Measurements from ENCODE around the gene DNM2. TPM values are rescaled to one million over a fixed set of nuclear protein-coding genes. Genes with fewer than 3 reads are reported as not detected.

DNM2 gene
- total and polyA plus RNA-seq, 3 donors from 2014 or later: 166 to 274 (median 226) TPM

- no peaks in the 10 kb centered on the region for H3K9me3 ChIP-seq
- intact Hi-C loops (cut with DNase I; ENCODE audit: low total_unique reads): no loop called here
- no peaks in the 10 kb centered on the region for H3K4me1 ChIP-seq
- no peak for DNase-seq
- WGBS, 2 donors: 96 to 98% methylated on average over 16 of the region's 16 CpGs
- H3K27me3 ChIP-seq: no peaks in the 10 kb centered on the region
- H3K4me3 ChIP-seq: no peak overlapping the region
- no peak overlapping the region for H3K27ac ChIP-seq
- no peaks in the 10 kb centered on the region for H3K36me3 ChIP-seq (ENCODE audit: low read depth, missing control alignments)
- no peak for TF ChIP-seq POLR2A (IDR thresholded peaks at IDR 0.05)
- TF ChIP-seq CTCF (IDR thresholded peaks at IDR 0.05): no peak
Measured at GRCh38 chr19:10707440-10707839, 10.4 kb upstream of the DNM2 start.

DNA sequence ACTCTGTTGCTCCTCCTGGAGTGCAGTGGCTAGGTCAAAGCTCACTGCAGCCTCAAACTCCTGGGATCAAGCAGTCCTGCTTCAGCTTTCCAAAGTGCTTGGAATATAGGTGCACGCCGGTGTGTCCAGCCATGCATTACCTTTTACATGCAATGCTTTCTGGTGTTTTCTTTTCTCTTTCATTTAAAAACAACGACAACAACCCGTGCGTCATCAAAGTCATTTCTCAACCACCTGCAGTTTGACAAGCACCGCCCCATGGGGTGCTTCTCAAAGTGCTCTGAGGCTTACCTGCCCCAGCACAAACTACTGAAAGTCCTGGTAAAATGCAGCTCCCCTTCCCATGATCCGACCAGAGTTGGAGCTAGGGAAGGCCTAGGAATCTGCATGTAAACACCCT lies 9.6 kb upstream of the DNM2 start:
- intact Hi-C loops (cut with DNase I; ENCODE audit: low total_unique reads): no loop called here
- 92 to 93% methylated on average over 7 of the region's 7 CpGs for WGBS, 2 donors
- TF ChIP-seq CTCF (IDR thresholded peaks at IDR 0.05) (no peak), POLR2A (IDR thresholded peaks at IDR 0.05) (no peak)
- Histone ChIP-seq H3K36me3 (ENCODE audit: low read depth, missing control alignments) (no peaks in the 10 kb centered on the region), H3K4me1 (peaks cover under 1% of the 10 kb centered on the region), H3K4me3 (no peak overlapping the region), H3K9me3 (no peaks in the 10 kb centered on the region), H3K27me3 (no peaks in the 10 kb centered on the region), H3K27ac (no peak overlapping the region)
- DNase-seq: no peak

- 70 to 86% methylated on average over 14 of the region's 14 CpGs for WGBS, 2 donors
- TF ChIP-seq POLR2A (IDR thresholded peaks at IDR 0.05) (no peak), CTCF (IDR thresholded peaks at IDR 0.05) (no peak)
- Histone ChIP-seq H3K36me3 (ENCODE audit: low read depth, missing control alignments) (no peaks in the 10 kb centered on the region), H3K9me3 (no peaks in the 10 kb centered on the region), H3K27me3 (no peaks in the 10 kb centered on the region), H3K27ac (no peak overlapping the region), H3K4me1 (peaks cover 3% of the 10 kb centered on the region), H3K4me3 (no peak overlapping the region)
- intact Hi-C loops (cut with DNase I; ENCODE audit: low total_unique reads): no loop called here
- no peak for DNase-seq
Measured at GRCh38 chr19:10712045-10712444, 5.8 kb upstream of the DNM2 start.

GRCh38 chr19:10712754-10713153 lies 5.1 kb upstream of the DNM2 start:
- H3K36me3 ChIP-seq (ENCODE audit: low read depth, missing control alignments): no peaks in the 10 kb centered on the region

More at GRCh38 chr19:10712754-10713153, 5.1 kb upstream of the DNM2 start:
- Histone ChIP-seq H3K4me1 (peaks cover 3% of the 10 kb centered on the region), H3K4me3 (no peak overlapping the region), H3K27me3 (no peaks in the 10 kb centered on the region), H3K9me3 (no peaks in the 10 kb centered on the region), H3K27ac (no peak overlapping the region)
- intact Hi-C loops (cut with DNase I; ENCODE audit: low total_unique reads): no loop called here
- TF ChIP-seq POLR2A (IDR thresholded peaks at IDR 0.05) (no peak), CTCF (IDR thresholded peaks at IDR 0.05) (no peak)
- WGBS, 2 donors: 69 to 84% methylated on average over 15 to 20 of the region's 23 CpGs
- no peak for DNase-seq

Measured in testis (tissue), 3 donors.